AG09319 (cell line): ENCODE results near the gene CA10.

Experiments used
- DNase-seq: peaks from one replicate; pipeline ENCODE4 v3.0.0-alpha.2; 2010; ENCODE audit warnings: low read depth; ENCODE audit errors: extremely low read depth
- TF ChIP-seq, protein P1 (sequence below): IDR thresholded peaks from 2 replicates; pipeline ENCODE4 v1.5.1; 2011; ENCODE audit warnings: low read depth, mild to moderate bottlenecking, inconsistent platforms, low read length, moderate library complexity

CA10 gene

DNA sequence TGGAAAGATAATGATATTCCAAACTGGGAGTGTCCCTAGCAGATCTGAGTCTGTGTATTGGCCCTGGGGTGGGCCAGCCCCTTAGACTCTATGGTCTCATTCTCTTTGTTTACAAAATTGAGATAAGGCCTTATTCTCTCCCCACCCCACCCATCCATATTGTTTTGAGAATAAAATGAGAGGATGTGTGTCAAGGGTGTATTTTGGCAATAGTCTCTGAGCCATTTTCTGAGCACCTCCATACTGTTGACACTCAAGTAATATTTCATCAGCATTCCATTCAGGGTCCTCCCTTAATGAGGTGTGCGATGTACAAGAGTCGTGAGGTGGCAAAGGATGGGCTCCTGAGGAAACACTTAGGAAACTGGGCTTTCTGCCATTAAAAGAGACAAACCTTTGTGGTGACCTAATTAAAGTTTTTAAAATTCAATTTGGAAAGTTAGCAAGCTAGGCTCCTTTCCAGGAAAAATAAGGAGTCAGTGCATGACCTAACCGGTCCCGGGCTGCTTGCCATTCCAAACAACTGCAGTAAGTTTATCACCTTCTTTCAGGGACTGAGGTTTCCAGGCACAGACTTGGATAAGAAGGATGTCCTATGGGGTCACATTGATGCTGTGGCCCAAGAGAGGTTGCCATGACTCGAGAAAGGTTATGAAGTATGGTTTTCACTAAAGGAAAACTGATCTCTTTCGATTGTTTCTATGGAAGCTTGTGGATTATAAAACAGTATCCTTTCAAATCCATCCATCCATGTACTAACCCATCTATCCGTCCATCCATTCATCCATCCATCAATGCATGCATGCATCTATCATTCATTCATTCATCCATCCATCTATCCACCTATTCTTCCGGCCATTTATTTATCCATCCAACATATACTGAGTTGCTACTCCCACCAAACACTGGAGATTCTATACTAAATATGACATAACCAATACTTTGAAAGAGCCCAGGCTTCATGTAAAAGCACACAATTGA lies 454.9 kb downstream of the CA10 start:
- TF ChIP-seq, protein P1, sequence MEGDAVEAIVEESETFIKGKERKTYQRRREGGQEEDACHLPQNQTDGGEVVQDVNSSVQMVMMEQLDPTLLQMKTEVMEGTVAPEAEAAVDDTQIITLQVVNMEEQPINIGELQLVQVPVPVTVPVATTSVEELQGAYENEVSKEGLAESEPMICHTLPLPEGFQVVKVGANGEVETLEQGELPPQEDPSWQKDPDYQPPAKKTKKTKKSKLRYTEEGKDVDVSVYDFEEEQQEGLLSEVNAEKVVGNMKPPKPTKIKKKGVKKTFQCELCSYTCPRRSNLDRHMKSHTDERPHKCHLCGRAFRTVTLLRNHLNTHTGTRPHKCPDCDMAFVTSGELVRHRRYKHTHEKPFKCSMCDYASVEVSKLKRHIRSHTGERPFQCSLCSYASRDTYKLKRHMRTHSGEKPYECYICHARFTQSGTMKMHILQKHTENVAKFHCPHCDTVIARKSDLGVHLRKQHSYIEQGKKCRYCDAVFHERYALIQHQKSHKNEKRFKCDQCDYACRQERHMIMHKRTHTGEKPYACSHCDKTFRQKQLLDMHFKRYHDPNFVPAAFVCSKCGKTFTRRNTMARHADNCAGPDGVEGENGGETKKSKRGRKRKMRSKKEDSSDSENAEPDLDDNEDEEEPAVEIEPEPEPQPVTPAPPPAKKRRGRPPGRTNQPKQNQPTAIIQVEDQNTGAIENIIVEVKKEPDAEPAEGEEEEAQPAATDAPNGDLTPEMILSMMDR, result no peak
- DNase-seq, result no peak

DNA sequence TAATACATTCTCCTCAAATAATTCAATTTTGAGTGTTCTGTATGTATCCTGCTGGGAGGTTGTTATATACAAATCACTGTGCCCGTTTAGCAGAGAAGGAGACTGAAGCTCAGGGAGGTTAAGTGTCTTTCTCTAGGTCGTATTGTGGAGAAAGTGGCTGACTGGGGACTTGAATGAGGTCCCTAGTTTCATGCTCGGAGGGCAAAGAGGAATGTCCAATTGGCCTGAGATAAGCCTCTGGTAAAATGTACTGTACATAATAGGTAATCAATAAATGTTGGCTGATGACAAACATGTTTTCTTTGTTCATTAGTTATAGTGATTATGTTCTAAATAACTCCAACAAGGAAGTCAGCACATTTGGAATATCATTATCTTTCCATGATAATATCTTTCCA lies 455.6 kb downstream of the CA10 start:
- no peak for DNase-seq
- TF ChIP-seq, protein P1, result no peak

DNA sequence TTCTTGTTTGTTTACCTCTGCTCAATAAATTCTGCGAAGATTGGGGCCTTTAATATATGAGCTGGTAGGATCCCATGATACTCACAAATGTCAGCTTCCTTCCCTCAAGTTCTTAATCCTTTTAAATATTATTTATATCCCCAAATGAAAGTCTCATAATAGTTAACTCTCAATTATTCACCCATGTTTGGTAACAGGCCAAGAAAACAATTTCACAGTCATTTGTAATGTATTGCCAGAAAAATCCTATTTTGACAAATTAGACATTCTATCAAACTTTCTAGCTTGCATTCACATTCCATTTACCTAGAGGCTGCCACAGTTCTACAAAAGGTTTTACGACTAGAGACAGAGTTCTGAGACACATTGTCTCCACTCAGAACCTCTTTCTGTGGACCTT lies 457.0 kb downstream of the CA10 start:
- TF ChIP-seq, protein P1, result no peak

DNA sequence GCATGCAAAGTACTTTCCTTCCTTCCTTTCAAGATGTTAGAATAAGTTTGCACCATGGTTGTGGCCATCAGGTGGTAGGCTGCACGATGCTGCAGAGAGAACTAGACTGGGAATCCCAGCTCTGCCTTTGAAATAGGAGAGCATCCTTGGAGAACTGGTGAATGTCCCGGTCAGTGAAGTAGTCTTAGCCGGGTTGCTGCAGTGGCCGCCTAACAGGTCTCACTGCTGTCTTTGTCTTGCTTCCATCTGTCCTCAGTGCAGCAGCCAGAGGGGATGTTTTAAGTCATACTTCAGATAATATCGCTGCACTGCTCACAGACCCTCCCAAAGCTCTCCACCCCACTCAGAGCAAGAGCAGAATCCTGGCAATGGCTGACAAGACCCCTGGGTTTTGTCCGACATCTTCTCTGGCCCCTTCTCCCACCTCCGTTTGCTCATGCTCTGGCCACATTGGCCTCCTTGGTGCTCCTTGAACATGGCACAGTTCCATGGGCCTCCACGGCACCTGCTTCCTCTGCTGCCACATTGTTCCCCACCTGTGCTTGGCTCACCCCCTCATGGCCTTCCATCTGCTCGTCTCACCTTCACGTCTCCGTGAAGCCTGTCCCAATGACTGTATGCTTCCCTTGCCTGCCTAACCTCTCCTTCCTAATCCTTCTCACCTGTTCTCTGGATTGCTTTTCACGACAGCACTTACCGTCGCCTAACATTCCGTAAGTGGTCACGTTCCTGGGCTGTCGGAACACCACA lies 458.3 kb downstream of the CA10 start:
- TF ChIP-seq, protein P1, result no peak
- no peak for DNase-seq

More for the DNA sequence above, 457.0 kb downstream of the CA10 start:
- DNase-seq, result no peak

DNA sequence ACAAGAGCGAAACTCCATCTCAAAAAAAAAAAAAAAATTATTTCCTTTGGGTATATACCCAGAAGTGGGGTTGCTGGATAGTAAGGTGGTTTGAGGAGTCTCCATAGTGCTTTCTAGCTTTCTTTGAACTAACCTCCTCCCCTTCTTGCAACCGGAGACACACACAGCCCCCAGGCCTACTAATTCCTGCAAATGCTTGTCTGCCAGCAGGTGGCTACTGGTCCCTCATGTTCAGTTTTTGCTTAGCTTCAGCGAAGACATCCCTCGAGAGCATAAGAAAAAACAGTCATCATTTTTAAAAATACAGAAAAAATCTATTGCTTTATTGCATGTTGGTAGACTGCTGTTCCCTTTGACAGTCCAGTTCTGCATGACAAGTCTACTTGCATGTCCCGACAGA lies 459.2 kb downstream of the CA10 start:
- no peak for DNase-seq
- TF ChIP-seq, protein P1, result no peak

DNA sequence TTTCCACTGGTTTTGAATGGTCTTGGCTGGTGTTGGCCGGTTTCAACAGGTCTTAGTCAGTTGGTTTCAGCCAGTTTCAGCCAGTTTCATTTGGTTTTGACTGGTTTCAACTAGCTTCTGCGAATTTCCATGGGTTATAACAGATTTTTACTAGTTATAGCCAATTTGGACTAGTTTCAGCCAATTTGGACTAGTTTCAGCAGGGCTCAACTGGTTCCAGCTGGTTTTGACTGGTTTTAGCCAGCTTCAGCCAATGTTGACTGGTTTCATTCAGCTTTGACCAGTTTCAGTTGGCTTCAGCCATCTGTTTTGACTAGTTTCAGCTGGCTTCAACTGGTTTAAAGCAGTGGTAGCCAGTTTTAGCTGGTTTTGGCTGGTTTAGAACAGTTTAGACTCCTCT lies 465.6 kb downstream of the CA10 start:
- no peak for DNase-seq
- TF ChIP-seq, protein P1, result no peak

DNA sequence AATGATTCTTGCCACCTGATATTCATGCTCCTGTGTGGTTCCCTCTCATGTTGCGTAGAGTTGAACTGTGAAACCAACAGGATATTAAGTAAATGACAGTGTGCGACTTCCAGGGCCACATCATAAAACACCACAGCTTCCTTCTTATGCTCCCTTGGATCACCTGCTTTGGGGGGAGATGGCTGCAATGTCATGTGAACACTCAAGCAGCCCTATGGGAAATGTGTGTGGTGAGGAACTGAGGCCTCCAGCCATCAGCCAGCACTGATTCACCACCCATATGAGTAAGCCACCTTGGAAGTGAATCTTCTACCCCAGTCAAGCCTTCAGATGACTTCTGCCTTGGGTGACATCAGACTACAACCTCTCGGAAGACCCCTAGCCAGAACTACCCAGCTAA lies 470.6 kb downstream of the CA10 start:
- no peak for DNase-seq
- TF ChIP-seq, protein P1, result no peak
